HL-60/S4 treated with phorbol 12-myristate 13-acetate at 8.2 ng/mL for 4 days and 3 days (cell line): ENCODE data around the gene SPTBN1.
"Not testable (repeated sequence)": the region's sequence is repeated elsewhere in the genome, so short reads cannot be mapped to it uniquely, and the experiment has no call there.

ENCODE experiments used
- in situ Hi-C: fragments of 300-500 bp; cut with MboI; formaldehyde crosslinking; loops from 2 replicates; pipeline ENCODE4 v1.15.0; 2022; ENCODE audit warnings: low sequenced_read_pairs

The SPTBN1 gene

GRCh38 chr2:54523324-54523959 lies 67.3 kb downstream of the SPTBN1 start:
- in situ Hi-C loops: loop anchor here (25.0 kb wide), 1 partner anchor 411 kb away; the partner anchor contains the start of gene ACYP2

GRCh38 chr2:54524226-54524991 lies 68.3 kb downstream of the SPTBN1 start:
- in situ Hi-C loops: loop anchor here (25.0 kb wide), 1 partner anchor 412 kb away; the partner anchor contains the start of gene ACYP2

- in situ Hi-C loops: no loop called here
Measured at GRCh38 chr2:54525321-54525720, 69.2 kb downstream of the SPTBN1 start.

GRCh38 chr2:54526226-54526879 lies 70.2 kb downstream of the SPTBN1 start:
- in situ Hi-C loops: no loop called here

- in situ Hi-C loops: no loop called here
Measured at GRCh38 chr2:54528311-54528955, 72.3 kb downstream of the SPTBN1 start.

- in situ Hi-C loops: not testable (repeated sequence)
Measured at GRCh38 chr2:54529518-54529917, 73.4 kb downstream of the SPTBN1 start.

GRCh38 chr2:54529935-54530334 lies 73.8 kb downstream of the SPTBN1 start:
- in situ Hi-C loops: no loop called here

GRCh38 chr2:54531558-54531957 lies 75.4 kb downstream of the SPTBN1 start:
- in situ Hi-C loops: no loop called here

GRCh38 chr2:54534221-54534620 lies 78.1 kb downstream of the SPTBN1 start:
- in situ Hi-C loops: no loop called here

GRCh38 chr2:54534625-54535024 lies 78.5 kb downstream of the SPTBN1 start:
- in situ Hi-C loops: no loop called here

- in situ Hi-C loops: no loop called here
Measured at GRCh38 chr2:54535599-54536195, 79.6 kb downstream of the SPTBN1 start.

GRCh38 chr2:54536720-54537119 lies 80.6 kb downstream of the SPTBN1 start:
- in situ Hi-C loops: no loop called here

GRCh38 chr2:54538537-54538936 lies 82.4 kb downstream of the SPTBN1 start:
- in situ Hi-C loops: no loop called here

GRCh38 chr2:54539683-54540082 lies 83.6 kb downstream of the SPTBN1 start:
- in situ Hi-C loops: no loop called here

GRCh38 chr2:54540194-54540593 lies 84.1 kb downstream of the SPTBN1 start:
- in situ Hi-C loops: no loop called here

- in situ Hi-C loops: no loop called here
Measured at GRCh38 chr2:54541995-54542394, 85.9 kb downstream of the SPTBN1 start.

- in situ Hi-C loops: no loop called here
Measured at GRCh38 chr2:54543733-54544396, 87.7 kb downstream of the SPTBN1 start.

- in situ Hi-C loops: no loop called here
Measured at GRCh38 chr2:54545702-54546450, 89.7 kb downstream of the SPTBN1 start.

- in situ Hi-C loops: no loop called here
Measured at GRCh38 chr2:54546518-54546917, 90.4 kb downstream of the SPTBN1 start.
